ENCODE measurements around the gene SLC22A16.
"Not testable (repeated sequence)": the region's sequence is repeated elsewhere in the genome, so short reads cannot be mapped to it uniquely, and the experiment has no call there.

SLC22A16 gene

GRCh38 chr6:110490110-110490509 is 13.7 kb upstream of the SLC22A16 start:
- no peak for DNase-seq (ENCODE audit: low read depth)
- no peak for TF ChIP-seq CTCF (conservative IDR thresholded peaks at IDR 0.05; ENCODE audit: low read depth, low read length)
- no peak overlapping the region for H3K4me3 ChIP-seq (ENCODE audit: low read length)

- DNase-seq (ENCODE audit: low read depth) = no peak
These were observed 12.3 kb upstream of the SLC22A16 start for GRCh38 chr6:110488606-110489190.

GRCh38 chr6:110487968-110488381 is 11.6 kb upstream of the SLC22A16 start:
- not testable (repeated sequence) for H3K4me3 ChIP-seq (ENCODE audit: low read length); DNase-seq (ENCODE audit: low read depth)

More at GRCh38 chr6:110488606-110489190, 12.3 kb upstream of the SLC22A16 start:
- H3K4me3 ChIP-seq (ENCODE audit: low read length) = no peak overlapping the region
- TF ChIP-seq CTCF (conservative IDR thresholded peaks at IDR 0.05; ENCODE audit: low read depth, low read length) = no peak

GRCh38 chr6:110486756-110487155 is 10.3 kb upstream of the SLC22A16 start:
- DNase-seq (ENCODE audit: low read depth) = no peak
- no peak overlapping the region for H3K4me3 ChIP-seq (ENCODE audit: low read length)
- TF ChIP-seq CTCF (conservative IDR thresholded peaks at IDR 0.05; ENCODE audit: low read depth, low read length) = no peak

- no peak for TF ChIP-seq CTCF (conservative IDR thresholded peaks at IDR 0.05; ENCODE audit: low read depth, low read length)
- no peak for DNase-seq (ENCODE audit: low read depth)
- H3K4me3 ChIP-seq (ENCODE audit: low read length) = no peak overlapping the region
These were observed 9.1 kb upstream of the SLC22A16 start for GRCh38 chr6:110485491-110485890.

- peak; percentile 20 for DNase-seq (ENCODE audit: low read depth)
- no peak for TF ChIP-seq CTCF (conservative IDR thresholded peaks at IDR 0.05; ENCODE audit: low read depth, low read length)
- H3K4me3 ChIP-seq (ENCODE audit: low read length) = no peak overlapping the region
These were observed 7.9 kb upstream of the SLC22A16 start for GRCh38 chr6:110484321-110484720.

GRCh38 chr6:110482774-110483400 is 6.5 kb upstream of the SLC22A16 start:
- no peak for DNase-seq (ENCODE audit: low read depth)
- H3K4me3 ChIP-seq (ENCODE audit: low read length) = no peak overlapping the region
- TF ChIP-seq CTCF (conservative IDR thresholded peaks at IDR 0.05; ENCODE audit: low read depth, low read length) = no peak

Measured in retinal pigment epithelial cell (primary cell).